Stimulated activated memory B cell treated with anti-CD40 and anti-IgM and Interleukin-4, amounts not matched to agents 10 μg/mL and 1 μg/mL and 100 μg/mL, for 72 hours (primary cell): ENCODE data around the gene CREG1.
A peak's percentile ranks its signal among the peaks of the same experiment; 100 is the strongest.

Experiments used
- ATAC-seq: fragments of 150-1000 bp; cut with Tn5 transposase; 2 replicates; pipeline ENCODE4 v1.10.0; 2021
- H3K27ac Mint-ChIP-seq: one replicate; pipeline ENCODE4 v1.8.0; 2022; ENCODE audit warnings: mild to moderate bottlenecking, mixed read lengths
- H3K27me3 Mint-ChIP-seq: one replicate; pipeline ENCODE4 v1.8.0; 2022; ENCODE audit warnings: mixed read lengths
- H3K36me3 Mint-ChIP-seq: one replicate; pipeline ENCODE4 v1.8.0; 2022; ENCODE audit warnings: mixed read lengths
- H3K4me1 Mint-ChIP-seq: one replicate; pipeline ENCODE4 v1.8.0; 2022; ENCODE audit warnings: mixed read lengths
- H3K4me3 Mint-ChIP-seq: one replicate; pipeline ENCODE4 v1.8.0; 2022; ENCODE audit warnings: mild to moderate bottlenecking, moderate library complexity, mixed read lengths
- H3K9me3 Mint-ChIP-seq: one replicate; pipeline ENCODE4 v1.8.0; 2022; ENCODE audit warnings: mixed read lengths

The CREG1 gene

GRCh38 chr1:167553136-167554027 lies at the start of gene CREG1:
CREG1 (minus strand) TSS chr1:167553762.
- Mint-ChIP-seq H3K9me3 (no peaks in the 10 kb centered on the region), H3K27me3 (no peaks in the 10 kb centered on the region), H3K27ac (peak within 1 kb of the TSS; percentile 58), H3K36me3 (no peaks in the 10 kb centered on the region), H3K4me3 (peak within 1 kb of the TSS; percentile 86), H3K4me1 (peaks cover 31% of the 10 kb centered on the region)
- ATAC-seq, result peak; percentile 99

DNA sequence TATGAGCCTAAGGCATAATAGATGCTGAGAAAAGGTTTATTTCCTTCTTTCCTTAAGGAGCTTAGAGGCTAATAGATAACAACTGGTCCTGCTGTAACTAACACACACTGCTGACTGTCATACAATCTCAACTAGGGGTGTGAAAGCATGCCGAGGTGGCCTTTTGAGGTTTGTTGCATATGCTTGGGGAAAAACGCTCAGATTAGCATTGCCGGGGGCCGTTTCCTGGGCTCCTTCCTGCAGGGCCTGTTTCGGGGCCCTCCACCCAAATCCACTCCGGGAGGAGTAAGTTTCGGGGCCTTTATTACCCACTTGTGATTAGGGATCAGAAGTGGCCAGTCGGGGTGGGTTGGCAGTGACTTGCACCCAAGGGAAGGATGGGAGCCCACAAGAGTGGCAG lies 49.3 kb upstream of the CREG1 start:
- Mint-ChIP-seq H3K27me3 (no peaks in the 10 kb centered on the region), H3K27ac (peak overlapping the region; percentile 59), H3K4me1 (peaks cover 32% of the 10 kb centered on the region), H3K36me3 (peaks cover 10% of the 10 kb centered on the region), H3K4me3 (no peak overlapping the region), H3K9me3 (peaks cover 7% of the 10 kb centered on the region)
- no peak for ATAC-seq

DNA sequence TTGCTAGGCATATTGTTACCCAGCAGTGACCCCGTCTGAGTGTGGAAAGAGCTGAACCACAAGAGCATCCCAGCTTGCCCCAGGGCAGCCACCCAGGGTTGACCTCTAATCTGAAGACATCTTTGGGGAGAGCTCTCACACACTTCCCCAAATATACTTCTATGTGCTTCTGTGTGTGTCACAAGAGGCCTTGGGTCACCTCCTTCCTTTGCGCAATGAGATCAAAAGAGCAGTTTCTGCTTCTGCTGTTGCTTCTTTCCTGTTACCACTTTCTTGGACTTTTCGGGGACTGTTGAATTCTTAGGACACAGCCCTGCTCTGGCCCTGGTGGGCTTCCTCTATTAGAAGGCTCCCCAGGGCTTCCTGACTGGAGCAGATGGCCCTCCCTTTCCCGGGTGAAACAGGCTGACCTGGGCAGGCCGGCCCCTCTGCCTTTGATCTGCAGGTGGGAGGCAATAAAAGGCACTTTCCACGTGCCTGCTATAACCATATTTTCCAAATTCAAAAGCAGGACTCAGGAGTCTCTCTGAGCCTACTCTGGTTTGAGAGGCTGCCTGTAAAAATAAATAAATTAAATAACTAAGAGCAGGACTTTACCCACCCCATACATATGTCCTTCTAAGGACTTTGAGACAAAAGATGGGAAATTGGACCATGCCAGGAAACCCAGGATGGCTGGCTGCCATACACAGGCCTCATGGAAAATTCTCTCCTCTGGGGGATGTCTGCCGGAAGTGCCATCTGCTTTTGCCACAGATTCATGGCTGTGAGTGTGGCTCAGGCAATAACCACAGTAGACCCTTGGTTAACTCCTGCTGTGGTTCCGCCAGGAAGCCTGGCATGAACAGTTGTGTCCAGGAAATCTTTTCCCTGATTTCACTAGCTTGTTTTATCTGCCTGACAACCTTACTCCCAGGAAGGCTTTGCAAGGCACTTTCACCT lies 48.2 kb upstream of the CREG1 start:
- Mint-ChIP-seq H3K4me3 (peak overlapping the region; percentile 34), H3K9me3 (no peaks in the 10 kb centered on the region)

DNA sequence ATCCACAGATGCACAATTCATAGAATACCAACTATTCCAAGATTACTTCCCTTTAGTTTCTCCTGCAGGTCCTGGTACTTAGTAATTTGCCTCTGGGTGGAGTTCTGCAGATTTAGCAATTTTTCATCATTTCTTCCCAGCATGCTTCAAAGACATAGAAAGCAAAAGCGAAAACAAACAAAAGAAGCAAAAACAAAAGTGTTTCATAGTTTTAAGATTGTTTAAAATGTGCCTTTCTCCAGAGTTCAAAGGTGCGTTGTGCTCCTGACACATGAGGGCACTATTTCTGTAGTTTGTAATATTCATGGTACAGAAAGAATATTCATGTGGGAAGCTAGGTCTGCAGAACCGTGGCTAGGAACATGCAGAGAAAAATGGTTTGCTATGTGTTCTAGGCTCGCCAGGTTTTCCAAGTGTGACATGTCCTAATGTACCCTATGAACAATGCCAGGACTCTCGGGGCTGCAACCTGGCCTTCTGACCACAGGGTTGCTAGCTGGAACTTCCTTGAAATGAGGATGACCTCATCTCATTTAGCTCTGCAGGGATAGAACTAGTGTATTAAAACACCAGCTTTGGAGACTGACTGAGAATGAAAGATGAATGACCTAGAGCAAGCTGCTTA lies 46.5 kb upstream of the CREG1 start:
- peaks cover 32% of the 10 kb centered on the region for H3K4me1 Mint-ChIP-seq

More for the DNA sequence above, 48.2 kb upstream of the CREG1 start:
- ATAC-seq, result peak; percentile 88
- no peaks in the 10 kb centered on the region for H3K27me3 Mint-ChIP-seq
- H3K27ac Mint-ChIP-seq, result peak overlapping the region; percentile 94
- peaks cover under 1% of the 10 kb centered on the region for H3K36me3 Mint-ChIP-seq
- peaks cover 32% of the 10 kb centered on the region for H3K4me1 Mint-ChIP-seq

DNA sequence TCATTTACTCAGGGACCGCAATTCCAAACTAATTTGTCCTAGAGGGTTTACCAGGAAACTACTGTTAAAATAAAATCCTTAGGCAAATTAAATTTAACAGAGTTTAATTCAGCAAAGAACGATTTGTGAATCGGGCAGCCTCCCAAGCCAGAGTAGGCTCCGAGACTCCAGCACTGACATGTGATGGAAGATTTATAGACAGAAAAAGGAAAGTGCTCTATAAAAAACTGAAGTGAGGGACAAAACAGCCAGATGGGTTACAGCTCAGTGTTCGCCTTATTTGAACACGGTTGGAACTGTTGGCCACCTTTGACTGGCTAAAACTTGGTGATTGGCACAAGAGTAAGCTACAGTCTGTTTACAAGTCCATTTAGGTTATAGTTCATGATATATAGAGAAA lies 41.3 kb upstream of the CREG1 start:
- Mint-ChIP-seq H3K4me3 (no peak overlapping the region), H3K36me3 (no peaks in the 10 kb centered on the region), H3K27me3 (no peaks in the 10 kb centered on the region), H3K4me1 (peaks cover 2% of the 10 kb centered on the region), H3K9me3 (no peaks in the 10 kb centered on the region), H3K27ac (no peak overlapping the region)
- ATAC-seq, result no peak

More for the DNA sequence above, 46.5 kb upstream of the CREG1 start:
- Mint-ChIP-seq H3K27me3 (no peaks in the 10 kb centered on the region), H3K9me3 (no peaks in the 10 kb centered on the region), H3K4me3 (peak overlapping the region; percentile 45), H3K27ac (peak overlapping the region; percentile 94), H3K36me3 (no peaks in the 10 kb centered on the region)
- peak; percentile 77 for ATAC-seq

DNA sequence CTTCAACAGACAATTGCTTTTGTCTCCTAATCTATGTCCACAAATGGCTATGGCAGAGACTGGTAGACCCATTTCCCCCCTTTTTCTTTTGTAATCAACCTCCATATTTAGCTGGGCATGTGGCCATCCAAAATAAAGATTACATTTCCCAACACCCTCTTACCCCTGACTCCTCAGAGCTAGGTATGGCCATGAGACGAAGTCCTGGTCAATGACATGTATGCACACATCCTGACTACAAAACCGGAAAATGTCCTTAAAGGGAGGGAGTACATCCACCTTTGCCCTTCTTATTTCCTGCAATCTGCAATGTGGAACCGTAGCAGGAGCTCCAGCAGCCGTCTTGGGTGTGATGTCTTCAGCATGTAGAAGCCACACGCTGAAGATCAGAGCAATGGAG lies 40.3 kb upstream of the CREG1 start:
- H3K4me3 Mint-ChIP-seq, result no peak overlapping the region
- no peaks in the 10 kb centered on the region for H3K9me3 Mint-ChIP-seq
- no peak for ATAC-seq
- no peak overlapping the region for H3K27ac Mint-ChIP-seq
- H3K36me3 Mint-ChIP-seq, result no peaks in the 10 kb centered on the region
- no peaks in the 10 kb centered on the region for H3K27me3 Mint-ChIP-seq
- no peaks in the 10 kb centered on the region for H3K4me1 Mint-ChIP-seq

GRCh38 chr1:167592475-167592874 lies 38.9 kb upstream of the CREG1 start:
- Mint-ChIP-seq H3K36me3 (no peaks in the 10 kb centered on the region), H3K4me3 (no peak overlapping the region), H3K9me3 (no peaks in the 10 kb centered on the region)

DNA sequence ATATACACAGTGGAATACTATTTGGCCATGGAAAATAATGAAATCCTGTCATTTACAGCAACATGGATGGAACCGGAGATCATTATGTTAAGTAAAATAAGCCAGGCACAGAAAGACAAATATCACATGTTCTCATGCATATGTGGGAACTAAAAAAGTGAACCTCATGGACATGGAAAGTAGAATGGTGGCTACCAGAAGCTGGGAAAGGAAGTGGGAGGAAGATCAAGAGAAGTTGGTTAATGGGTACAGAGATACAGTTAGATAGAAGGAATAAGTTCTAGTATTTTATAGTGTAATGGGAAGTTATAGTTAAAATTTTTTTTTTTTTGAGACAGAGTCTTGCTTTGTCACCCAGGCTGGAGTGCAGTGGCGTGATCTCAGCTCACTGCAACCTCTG lies 34.8 kb upstream of the CREG1 start:
- no peaks in the 10 kb centered on the region for H3K36me3 Mint-ChIP-seq
- no peak overlapping the region for H3K27ac Mint-ChIP-seq
- H3K27me3 Mint-ChIP-seq, result peaks cover 9% of the 10 kb centered on the region
- no peaks in the 10 kb centered on the region for H3K9me3 Mint-ChIP-seq
- no peak overlapping the region for H3K4me3 Mint-ChIP-seq
- ATAC-seq, result no peak
- H3K4me1 Mint-ChIP-seq, result peaks cover 14% of the 10 kb centered on the region

More at GRCh38 chr1:167592475-167592874, 38.9 kb upstream of the CREG1 start:
- ATAC-seq, result no peak
- peaks cover 9% of the 10 kb centered on the region for H3K27me3 Mint-ChIP-seq
- no peak overlapping the region for H3K27ac Mint-ChIP-seq
- peaks cover 9% of the 10 kb centered on the region for H3K4me1 Mint-ChIP-seq

DNA sequence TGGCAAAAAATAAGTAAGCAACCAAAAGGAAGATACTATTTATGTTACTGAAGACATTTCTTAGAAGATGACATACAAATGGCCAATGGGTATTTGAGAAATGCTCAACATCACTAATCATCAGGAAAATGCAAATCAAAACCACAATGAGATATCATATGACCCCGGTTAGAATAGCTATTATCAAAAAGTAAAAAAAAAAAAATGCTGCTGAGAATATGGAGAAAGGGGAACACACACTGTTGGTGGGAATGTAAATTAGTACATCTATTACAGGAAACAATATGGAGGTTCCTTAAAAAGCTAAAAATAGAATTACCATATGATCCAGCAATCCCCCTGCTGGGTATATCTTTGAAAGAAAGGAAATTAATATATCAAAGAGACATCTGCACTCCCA lies 34.3 kb upstream of the CREG1 start:
- peaks cover 14% of the 10 kb centered on the region for H3K4me1 Mint-ChIP-seq
- H3K36me3 Mint-ChIP-seq, result no peaks in the 10 kb centered on the region
- ATAC-seq, result no peak
- H3K27me3 Mint-ChIP-seq, result peaks cover 9% of the 10 kb centered on the region
- no peak overlapping the region for H3K27ac Mint-ChIP-seq
- H3K9me3 Mint-ChIP-seq, result no peaks in the 10 kb centered on the region
- H3K4me3 Mint-ChIP-seq, result no peak overlapping the region

- no peaks in the 10 kb centered on the region for H3K36me3 Mint-ChIP-seq
- H3K27ac Mint-ChIP-seq, result no peak overlapping the region
- no peaks in the 10 kb centered on the region for H3K9me3 Mint-ChIP-seq
- peaks cover 14% of the 10 kb centered on the region for H3K4me1 Mint-ChIP-seq
- ATAC-seq, result no peak
- no peak overlapping the region for H3K4me3 Mint-ChIP-seq
- peaks cover 9% of the 10 kb centered on the region for H3K27me3 Mint-ChIP-seq
Observed at GRCh38 chr1:167587342-167587741, 33.8 kb upstream of the CREG1 start.

- Mint-ChIP-seq H3K9me3 (no peaks in the 10 kb centered on the region), H3K36me3 (no peaks in the 10 kb centered on the region), H3K4me1 (peaks cover 14% of the 10 kb centered on the region), H3K27me3 (peaks cover 9% of the 10 kb centered on the region), H3K4me3 (no peak overlapping the region), H3K27ac (no peak overlapping the region)
- no peak for ATAC-seq
Observed at GRCh38 chr1:167584581-167584980, 31.0 kb upstream of the CREG1 start.

GRCh38 chr1:167582722-167583121 lies 29.2 kb upstream of the CREG1 start:
- no peak for ATAC-seq
- no peak overlapping the region for H3K27ac Mint-ChIP-seq
- H3K4me1 Mint-ChIP-seq, result peaks cover 7% of the 10 kb centered on the region
- H3K27me3 Mint-ChIP-seq, result no peaks in the 10 kb centered on the region
- no peaks in the 10 kb centered on the region for H3K9me3 Mint-ChIP-seq
- H3K36me3 Mint-ChIP-seq, result no peaks in the 10 kb centered on the region
- no peak overlapping the region for H3K4me3 Mint-ChIP-seq

DNA sequence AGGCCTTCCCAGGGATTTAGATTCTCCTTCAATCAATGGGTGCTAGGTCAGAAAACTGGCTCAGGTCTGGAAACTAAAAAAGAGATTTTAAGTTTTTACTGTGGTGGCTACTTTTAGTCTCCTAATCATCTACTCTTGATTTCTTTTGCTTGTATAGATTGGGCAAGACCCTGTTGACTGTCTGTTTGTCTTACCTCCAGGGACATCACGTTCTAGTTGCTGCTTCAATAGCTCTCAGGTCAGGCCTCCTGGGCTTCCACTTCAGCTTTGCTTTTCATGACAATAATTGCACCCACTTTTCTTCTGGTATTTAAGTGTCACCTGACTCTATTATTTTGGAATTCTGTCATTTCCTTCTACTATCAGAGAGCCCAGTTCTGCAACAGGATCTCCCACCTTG lies 28.5 kb upstream of the CREG1 start:
- ATAC-seq, result no peak
- Mint-ChIP-seq H3K4me1 (peaks cover under 1% of the 10 kb centered on the region), H3K36me3 (no peaks in the 10 kb centered on the region), H3K9me3 (no peaks in the 10 kb centered on the region), H3K27ac (no peak overlapping the region), H3K4me3 (no peak overlapping the region), H3K27me3 (peaks cover under 1% of the 10 kb centered on the region)

- H3K4me1 Mint-ChIP-seq, result no peaks in the 10 kb centered on the region
- no peak overlapping the region for H3K27ac Mint-ChIP-seq
- no peak for ATAC-seq
- no peaks in the 10 kb centered on the region for H3K9me3 Mint-ChIP-seq
- H3K36me3 Mint-ChIP-seq, result no peaks in the 10 kb centered on the region
- H3K4me3 Mint-ChIP-seq, result no peak overlapping the region
- peaks cover 14% of the 10 kb centered on the region for H3K27me3 Mint-ChIP-seq
Observed at GRCh38 chr1:167579986-167580385, 26.4 kb upstream of the CREG1 start.

GRCh38 chr1:167578939-167579521 lies 25.5 kb upstream of the CREG1 start:
- no peaks in the 10 kb centered on the region for H3K36me3 Mint-ChIP-seq
- no peaks in the 10 kb centered on the region for H3K4me1 Mint-ChIP-seq
- no peaks in the 10 kb centered on the region for H3K9me3 Mint-ChIP-seq
- no peak overlapping the region for H3K4me3 Mint-ChIP-seq
- H3K27me3 Mint-ChIP-seq, result peaks cover 21% of the 10 kb centered on the region
- ATAC-seq, result no peak
- H3K27ac Mint-ChIP-seq, result no peak overlapping the region
